Chondrocyte (in vitro differentiated cells): ENCODE measurements around the gene LMAN2. TPM values are rescaled to one million over a fixed set of nuclear protein-coding genes. Genes with fewer than 3 reads are reported as not detected.

Experiments used
- DNase-seq: peaks from one replicate; pipeline ENCODE4 v3.0.0; 2021; ENCODE audit warnings: mixed read lengths, low spot score
- H3K27ac Mint-ChIP-seq: one replicate; pipeline ENCODE4 v1.8.0; 2021; ENCODE audit warnings: mild to moderate bottlenecking, moderate library complexity, mixed read lengths; ENCODE audit not compliant: unreplicated experiment
- H3K27me3 Mint-ChIP-seq: 2 replicates; pipeline ENCODE4 v1.8.0; 2021; ENCODE audit warnings: low read depth, mixed read lengths
- H3K36me3 Mint-ChIP-seq: 2 replicates; pipeline ENCODE4 v1.8.0; 2021; ENCODE audit warnings: low read depth, mixed read lengths
- H3K4me1 Mint-ChIP-seq: 2 replicates; pipeline ENCODE4 v1.8.0; 2021; ENCODE audit warnings: low read depth, mild to moderate bottlenecking, mixed read lengths
- H3K4me3 Mint-ChIP-seq: one replicate; pipeline ENCODE4 v1.8.0; 2021; ENCODE audit warnings: mild to moderate bottlenecking, moderate library complexity, mixed read lengths; ENCODE audit not compliant: unreplicated experiment
- H3K9me3 Mint-ChIP-seq: 2 replicates; pipeline ENCODE4 v1.8.0; 2021; ENCODE audit warnings: low read depth, mixed read lengths
- CTCF ChIP-seq: fragments of 200-600 bp; sonication (generic); IDR thresholded peaks from 2 replicates; pipeline ENCODE4 v1.5.0; 2021; ENCODE audit warnings: antibody characterized with exemption, mild to moderate bottlenecking, moderate library complexity
- total RNA-seq: library from RNA; stranded (reverse); gene quantifications from 3 replicates; pipeline ENCODE4 v1.2.1, GENCODE V29; 2021

Gene LMAN2
- total RNA-seq, 1 donor from 2014 or later: 83.4 TPM

- H3K27ac Mint-ChIP-seq: no peak overlapping the region
- no peak overlapping the region for H3K4me3 Mint-ChIP-seq
- DNase-seq: no peak
- TF ChIP-seq CTCF: no peak
- peaks cover 15% of the 10 kb centered on the region for H3K4me1 Mint-ChIP-seq
- H3K36me3 Mint-ChIP-seq: no peaks in the 10 kb centered on the region
- H3K9me3 Mint-ChIP-seq: no peaks in the 10 kb centered on the region
- H3K27me3 Mint-ChIP-seq: peaks cover 2% of the 10 kb centered on the region
Measured at GRCh38 chr5:177393990-177394389, 42.5 kb upstream of the LMAN2 start.

DNA sequence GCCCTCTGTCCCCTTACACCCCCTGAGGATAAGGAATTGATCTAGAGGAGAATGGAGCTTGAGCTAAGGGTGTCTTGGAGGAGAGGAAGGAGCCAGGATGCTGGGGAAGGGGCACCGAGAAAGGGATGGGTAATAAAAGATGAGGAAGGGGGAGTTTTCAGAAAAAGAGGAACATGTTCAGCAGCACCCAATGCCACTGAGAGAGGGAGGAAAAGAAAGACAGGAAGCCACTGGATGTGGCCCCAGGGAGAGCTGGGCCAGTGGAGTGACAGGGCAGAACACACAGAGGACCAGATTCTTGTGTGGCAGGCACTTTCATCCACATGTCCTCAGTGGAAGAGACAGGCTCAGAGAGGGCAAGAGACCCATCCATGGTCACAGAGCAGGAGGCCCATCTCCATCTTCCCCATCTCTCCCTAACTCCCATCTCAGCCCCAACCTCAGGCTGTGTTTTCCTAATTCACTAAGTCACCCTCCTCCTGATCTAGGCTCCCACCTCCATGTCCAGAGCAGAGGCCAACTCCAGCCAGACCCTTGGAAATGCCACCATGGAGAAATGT, 41.8 kb upstream of the LMAN2 start:
- Mint-ChIP-seq H3K4me1 (peaks cover 19% of the 10 kb centered on the region), H3K9me3 (no peaks in the 10 kb centered on the region), H3K4me3 (no peak overlapping the region), H3K27me3 (peaks cover 2% of the 10 kb centered on the region), H3K36me3 (no peaks in the 10 kb centered on the region), H3K27ac (no peak overlapping the region)
- no peak for DNase-seq
- TF ChIP-seq CTCF: no peak

GRCh38 chr5:177392765-177393164, 41.3 kb upstream of the LMAN2 start:
- no peak for TF ChIP-seq CTCF
- Mint-ChIP-seq H3K27ac (no peak overlapping the region), H3K4me1 (peaks cover 19% of the 10 kb centered on the region), H3K9me3 (no peaks in the 10 kb centered on the region), H3K27me3 (peaks cover 2% of the 10 kb centered on the region), H3K36me3 (no peaks in the 10 kb centered on the region), H3K4me3 (no peak overlapping the region)
- no peak for DNase-seq

DNA sequence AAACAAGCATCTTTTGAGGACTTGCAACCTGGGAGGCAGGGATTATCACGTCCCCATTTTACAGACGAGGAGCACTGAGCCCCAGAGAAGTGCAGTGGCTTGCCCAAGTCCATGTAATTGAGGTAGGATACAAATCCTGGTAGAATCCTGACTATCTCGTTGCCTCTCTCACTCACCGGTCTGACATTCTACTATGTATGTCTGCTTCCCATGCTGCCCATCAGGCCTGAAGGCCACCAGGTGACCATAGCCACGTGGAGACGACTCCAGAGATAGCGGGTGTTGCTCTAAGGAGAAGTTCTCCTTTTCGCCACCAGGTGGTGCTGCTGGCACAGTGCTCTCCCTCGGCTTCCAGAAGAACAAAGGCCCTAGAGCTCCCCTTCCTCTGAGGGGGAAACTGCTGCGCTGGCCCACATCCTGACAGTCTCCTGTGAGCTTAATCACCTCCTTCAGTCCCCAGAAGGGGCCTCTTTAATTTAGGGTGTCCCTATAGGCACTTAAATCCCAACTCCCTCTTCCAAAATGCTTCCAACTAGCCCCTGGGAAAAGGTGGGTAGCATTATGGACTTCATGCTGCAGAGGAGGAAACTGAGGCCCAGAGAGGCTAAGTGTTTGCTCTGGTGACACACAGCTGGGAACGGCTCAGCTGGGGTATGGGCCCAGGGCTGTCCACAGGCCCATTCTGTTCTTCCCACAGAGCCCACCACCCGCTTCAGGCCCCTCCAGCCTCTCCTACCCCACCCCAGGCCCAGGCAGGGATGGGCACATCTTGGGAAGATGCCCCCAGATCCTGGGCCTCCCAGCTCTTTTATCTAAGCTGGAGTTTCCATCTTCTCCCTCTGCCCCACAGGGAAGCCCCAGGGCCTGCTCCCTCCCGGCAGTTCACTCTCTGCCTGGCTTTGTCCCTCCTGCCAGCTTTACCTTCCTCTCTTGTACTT, 39.2 kb upstream of the LMAN2 start:
- DNase-seq: no peak
- peak; percentile 99 for TF ChIP-seq CTCF
- no peaks in the 10 kb centered on the region for H3K9me3 Mint-ChIP-seq
- H3K4me1 Mint-ChIP-seq: peaks cover 19% of the 10 kb centered on the region
- no peaks in the 10 kb centered on the region for H3K36me3 Mint-ChIP-seq
- H3K27me3 Mint-ChIP-seq: no peaks in the 10 kb centered on the region
- peak overlapping the region; percentile 84 for H3K27ac Mint-ChIP-seq
- no peak overlapping the region for H3K4me3 Mint-ChIP-seq

DNA sequence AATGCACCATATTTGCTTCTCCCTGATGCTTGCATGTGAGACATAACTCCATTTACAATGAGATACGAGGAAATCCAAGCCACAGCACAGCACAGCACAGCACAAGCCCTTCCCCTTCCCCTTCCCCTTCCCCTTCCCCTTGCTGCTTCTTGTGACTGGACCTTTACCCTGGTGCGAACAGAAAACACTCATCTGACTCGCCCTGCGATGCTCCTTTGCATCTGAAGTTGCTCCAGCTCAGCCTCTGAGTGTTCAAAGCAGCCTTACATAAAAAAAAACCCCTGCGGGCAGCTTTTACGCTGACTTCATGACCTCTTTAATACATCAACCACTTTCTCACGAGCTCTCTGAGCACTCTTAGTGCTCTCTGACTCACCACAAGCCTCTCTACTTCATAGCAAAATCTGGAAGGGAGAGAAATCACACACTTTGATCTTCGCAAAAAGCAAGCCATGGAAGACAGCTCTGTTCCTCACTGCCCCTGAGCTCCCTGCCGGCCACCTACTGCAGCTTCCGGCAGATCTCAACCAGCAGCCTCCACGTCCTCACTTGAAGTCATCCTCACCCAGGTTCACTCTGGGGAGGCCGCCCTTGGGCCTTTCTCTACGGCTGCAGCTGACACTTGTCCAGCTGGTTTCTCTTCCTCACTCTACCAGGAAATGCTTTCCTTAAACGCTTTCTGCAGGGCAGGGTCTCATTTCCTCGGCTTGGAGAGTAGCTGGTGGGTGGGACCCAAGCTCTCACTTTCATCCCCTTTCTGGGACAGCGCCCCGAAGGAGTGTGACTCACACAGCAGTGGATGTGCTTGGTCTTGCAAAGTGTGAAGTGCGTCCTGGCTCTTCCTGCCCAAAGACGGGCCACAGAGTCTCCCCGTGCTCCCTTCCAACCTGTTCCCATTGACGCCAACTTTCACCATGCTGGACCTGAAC, 38.0 kb upstream of the LMAN2 start:
- TF ChIP-seq CTCF: no peak
- Mint-ChIP-seq H3K9me3 (no peaks in the 10 kb centered on the region), H3K27me3 (no peaks in the 10 kb centered on the region), H3K36me3 (no peaks in the 10 kb centered on the region), H3K4me1 (peaks cover 19% of the 10 kb centered on the region), H3K27ac (peak overlapping the region; percentile 78), H3K4me3 (no peak overlapping the region)
- DNase-seq: no peak
